Suppressor macrophage (primary cell): Measurements from ENCODE around the gene PRMT7.
A peak's percentile ranks its signal among the peaks of the same experiment; 100 is the strongest.
"Not testable (repeated sequence)": the region's sequence is repeated elsewhere in the genome, so short reads cannot be mapped to it uniquely, and the experiment has no call there.

Experiments used
- DNase-seq, 4 experiments: peaks; one replicate each; pipeline ENCODE4 v3.0.0-alpha.2; 2020 to 2022

The PRMT7 gene

GRCh38 chr16:68283801-68284598, 26.8 kb upstream of the PRMT7 start:
- DNase-seq = no peak

GRCh38 chr16:68284847-68285246, 26.0 kb upstream of the PRMT7 start:
- DNase-seq = peak in 3 of 4 experiments; percentile 51 to 64 (median 61)

- no peak for DNase-seq
Measured at GRCh38 chr16:68285683-68286082, 25.1 kb upstream of the PRMT7 start.

GRCh38 chr16:68286153-68287074, 24.4 kb upstream of the PRMT7 start:
- peak; percentile 31 to 56 (median 54) for DNase-seq

- peak; percentile 28 to 55 (median 40) for DNase-seq
Measured at GRCh38 chr16:68287276-68288251, 23.3 kb upstream of the PRMT7 start.

GRCh38 chr16:68288252-68288650, 22.6 kb upstream of the PRMT7 start:
- DNase-seq = no peak

- not testable (repeated sequence) for DNase-seq
Measured at GRCh38 chr16:68288796-68289195, 22.0 kb upstream of the PRMT7 start.

GRCh38 chr16:68289202-68289601, 21.6 kb upstream of the PRMT7 start:
- DNase-seq = no peak

GRCh38 chr16:68289621-68290329, 21.0 kb upstream of the PRMT7 start:
- DNase-seq = peak in 3 of 4 experiments; percentile 38 to 48 (median 45)

- DNase-seq = no peak
Measured at GRCh38 chr16:68290450-68290849, 20.4 kb upstream of the PRMT7 start.

GRCh38 chr16:68291227-68291626, 19.6 kb upstream of the PRMT7 start:
- DNase-seq = peak in 1 of 4 experiments; percentile 27

GRCh38 chr16:68292425-68292824, 18.4 kb upstream of the PRMT7 start:
- no peak for DNase-seq

- DNase-seq = no peak
Measured at GRCh38 chr16:68296291-68296690, 14.5 kb upstream of the PRMT7 start.

GRCh38 chr16:68296693-68297092, 14.1 kb upstream of the PRMT7 start:
- DNase-seq = peak; percentile 45 to 74 (median 68)

- DNase-seq = no peak
Measured at GRCh38 chr16:68297908-68298307, 12.9 kb upstream of the PRMT7 start.

- no peak for DNase-seq
Measured at GRCh38 chr16:68298312-68298711, 12.5 kb upstream of the PRMT7 start.

- DNase-seq = no peak
Measured at GRCh38 chr16:68298907-68299561, 11.8 kb upstream of the PRMT7 start.

- no peak for DNase-seq
Measured at GRCh38 chr16:68299571-68300453, 11.0 kb upstream of the PRMT7 start.

- no peak for DNase-seq
Measured at GRCh38 chr16:68300734-68301459, 9.9 kb upstream of the PRMT7 start.
